IMR-90 (cell line): ENCODE data around the gene CYP19A1. TPM values are rescaled to one million over a fixed set of nuclear protein-coding genes. Genes with fewer than 3 reads are reported as not detected.
A peak's percentile ranks its signal among the peaks of the same experiment; 100 is the strongest.

Experiments
- ATAC-seq: fragments of 200-7000 bp; cut with Tn5 transposase; 2 replicates; pipeline ENCODE4 v1.9.1; 2020; ENCODE audit warnings: low read depth, mild to moderate bottlenecking, moderate library complexity
- BruUV-seq: library from RNA; stranded (reverse); fragments of 400-500 nt; replicated peaks from 2 replicates; lab custom pipeline; 2021; lab: Mats Ljungman, UMichigan
- CTCF ChIA-PET: fragments of 300-600 bp; formaldehyde crosslinking; extraction: SDS; loops from one replicate; lab custom pipeline; 2021; ENCODE audit warnings: antibody characterized with exemption; lab: Yijun Ruan, JAX
- POLR2A ChIA-PET: fragments of 300-600 bp; sonication (Branson Sonifier 250); formaldehyde crosslinking; loops from one replicate; lab custom pipeline; 2022; ENCODE audit warnings: antibody characterized with exemption; ENCODE audit not compliant: unreplicated experiment; lab: Charles Lee
- DNase-seq: peaks from one replicate; pipeline ENCODE4 v3.0.0; 2013
- H2AFZ ChIP-seq: replicated peaks from 2 replicates; pipeline ENCODE3; 2013; ENCODE audit warnings: low read length, mild to moderate bottlenecking; ENCODE audit not compliant: poor library complexity
- H2AK5ac ChIP-seq: 2 replicates; pipeline ENCODE4 v1.6.1; 2013; ENCODE audit warnings: low read depth, low read length, inconsistent platforms
- H2AK9ac ChIP-seq: replicated peaks from 2 replicates; pipeline ENCODE3; 2013; ENCODE audit warnings: mild to moderate bottlenecking, low read depth, low read length, moderate library complexity; ENCODE audit not compliant: poor library complexity
- H2BK120ac ChIP-seq: 2 replicates; pipeline ENCODE4 v1.6.1; 2013; ENCODE audit warnings: low read depth, low read length, inconsistent platforms
- H2BK15ac ChIP-seq: 3 replicates; pipeline ENCODE4 v1.6.1; 2013; ENCODE audit warnings: low read depth, low read length, inconsistent platforms
- H2BK20ac ChIP-seq: 2 replicates; pipeline ENCODE4 v1.6.1; 2013; ENCODE audit warnings: low read depth, mild to moderate bottlenecking, inconsistent platforms, low read length, moderate library complexity
- H2BK5ac ChIP-seq: 2 replicates; pipeline ENCODE4 v1.6.1; 2013; ENCODE audit warnings: mild to moderate bottlenecking, low read depth, low read length, inconsistent platforms; ENCODE audit not compliant: poor library complexity, severe bottlenecking
- H3K14ac ChIP-seq: replicated peaks from 2 replicates; pipeline ENCODE4 v1.6.1; 2013; ENCODE audit warnings: low read depth, low read length, inconsistent platforms
- H3K18ac ChIP-seq: 2 replicates; pipeline ENCODE4 v1.6.1; 2013; ENCODE audit warnings: low read depth, low read length, control low read depth
- H3K23ac ChIP-seq: 2 replicates; pipeline ENCODE4 v1.6.1; 2013; ENCODE audit warnings: low read depth, low read length, inconsistent platforms
- H3K27ac ChIP-seq: 2 replicates; pipeline ENCODE4 v1.5.1; 2013; ENCODE audit warnings: mild to moderate bottlenecking, control low read depth, low read length; ENCODE audit not compliant: insufficient read depth
- H3K27me3 ChIP-seq: 2 replicates; pipeline ENCODE4 v1.6.1; 2013; ENCODE audit warnings: low read length; ENCODE audit not compliant: control insufficient read depth, insufficient read depth
- H3K36me3 ChIP-seq: 2 replicates; pipeline ENCODE4 v1.6.1; 2013; ENCODE audit warnings: low read length, mixed read lengths; ENCODE audit not compliant: control insufficient read depth, insufficient read depth
- H3K4ac ChIP-seq: 2 replicates; pipeline ENCODE4 v1.6.1; 2013; ENCODE audit warnings: low read depth, low read length, inconsistent platforms
- H3K4me1 ChIP-seq: 2 replicates; pipeline ENCODE4 v1.6.1; 2013; ENCODE audit warnings: low read length, mixed read lengths; ENCODE audit not compliant: control insufficient read depth, insufficient read depth
- H3K4me2 ChIP-seq: 2 replicates; pipeline ENCODE4 v1.6.1; 2013; ENCODE audit warnings: low read depth, mild to moderate bottlenecking, control low read depth, low read length, moderate library complexity
- H3K4me3 ChIP-seq: 2 replicates; pipeline ENCODE4 v1.5.1; 2013; ENCODE audit warnings: low read depth, mild to moderate bottlenecking, control low read depth, low read length, moderate library complexity; ENCODE audit not compliant: insufficient read depth
- H3K56ac ChIP-seq: 2 replicates; pipeline ENCODE4 v1.6.1; 2013; ENCODE audit warnings: low read length, inconsistent platforms; ENCODE audit not compliant: insufficient read depth; ENCODE audit errors: extremely low read depth
- H3K79me1 ChIP-seq, 2 experiments: 2 replicates each; pipeline ENCODE4 v1.6.1; 2013; ENCODE audit warnings: low read length in 2 of 2, inconsistent platforms in 1 of 2, low read depth in 1 of 2
- H3K9ac ChIP-seq: 2 replicates; pipeline ENCODE4 v1.6.1; 2013; ENCODE audit warnings: low read depth, low read length, control low read depth
- H3K9me1 ChIP-seq: 2 replicates; pipeline ENCODE4 v1.6.1; 2013; ENCODE audit warnings: low read length, inconsistent platforms; ENCODE audit not compliant: insufficient read depth
- H3K9me3 ChIP-seq: 2 replicates; pipeline ENCODE4 v1.6.1; 2013; ENCODE audit warnings: low read length; ENCODE audit not compliant: control insufficient read depth, insufficient read depth
- H4K20me1 ChIP-seq: 2 replicates; pipeline ENCODE4 v1.6.1; 2013; ENCODE audit warnings: low read length, inconsistent platforms; ENCODE audit not compliant: insufficient read depth
- H4K5ac ChIP-seq: 2 replicates; pipeline ENCODE4 v1.6.1; 2013; ENCODE audit warnings: mild to moderate bottlenecking, low read depth, low read length, control low read depth
- H4K8ac ChIP-seq, 2 experiments: 2 replicates each; pipeline ENCODE4 v1.6.1; 2013; ENCODE audit warnings: low read depth in 2 of 2, low read length in 2 of 2, control low read depth in 1 of 2, inconsistent platforms in 1 of 2
- H4K91ac ChIP-seq: 2 replicates; pipeline ENCODE4 v1.6.1; 2013; ENCODE audit warnings: low read depth, low read length, inconsistent platforms; ENCODE audit not compliant: insufficient read depth
- CEBPB ChIP-seq: IDR thresholded peaks from 2 replicates; pipeline ENCODE4 v1.6.1; 2012; ENCODE audit warnings: low read depth, low read length, improper control_type of control experiment
- FOS ChIP-seq: fragments of 150-350 bp; IDR thresholded peaks from 2 replicates; pipeline ENCODE4 v1.6.1; 2016; ENCODE audit warnings: low read depth, low read length
- MAFK ChIP-seq: IDR thresholded peaks from 2 replicates; pipeline ENCODE4 v1.6.1; 2012; ENCODE audit warnings: low read depth, low read length, improper control_type of control experiment
- RAD21 ChIP-seq: IDR thresholded peaks from 2 replicates; pipeline ENCODE4 v1.6.1; 2012; ENCODE audit warnings: low read length, improper control_type of control experiment
- RCOR1 ChIP-seq: IDR thresholded peaks from 2 replicates; pipeline ENCODE4 v1.6.1; 2012; ENCODE audit warnings: mild to moderate bottlenecking, low read length, improper control_type of control experiment; ENCODE audit not compliant: insufficient replicate concordance
- WGBS, 2 experiments: methylation state at CpG; one replicate each; pipeline versions ENCODE4 v1.1.5 to v1.1.7; 2013; ENCODE audit warnings: missing lambda C conversion rate in 2 of 2; ENCODE audit not compliant: insufficient read length in 1 of 2; ENCODE audit errors: extremely low coverage in 2 of 2; 5-methylcytosine and 5-hydroxymethylcytosine counted together
- dilution Hi-C: fragments of 300-500 bp; cut with HindIII; formaldehyde crosslinking; loops from one replicate; pipeline ENCODE4 v1.14.3; 2018; ENCODE audit warnings: low sequenced_read_pairs; ENCODE audit not compliant: unreplicated experiment
- in situ Hi-C: fragments of 300-500 bp; cut with MboI; formaldehyde crosslinking; loops from 3 replicates; pipeline ENCODE4 v1.14.3; 2019; ENCODE audit warnings: low sequenced_read_pairs, inconsistent platforms, mixed read lengths
- intact Hi-C: fragments of 100-400 bp; cut with micrococcal nuclease; formaldehyde crosslinking; loops from 2 replicates; pipeline ENCODE4 v1.10.0; 2022
- polyA plus RNA-seq, 3 experiments: library from polyadenylated mRNA; depleted of rRNA; stranded (reverse); fragments of >200 nt; gene quantifications; 2 replicates each; pipeline ENCODE4 v1.2.3, GENCODE V29; 2012; ENCODE audit warnings: low replicate concordance in 1 of 3
- total RNA-seq: library from RNA; depleted of rRNA; stranded (reverse); fragments of >200 nt; gene quantifications from 2 replicates; pipeline ENCODE4 v1.2.3, GENCODE V29; 2012
- TF ChIP-seq, protein P1 (sequence below): fragments of 150-350 bp; IDR thresholded peaks from 2 replicates; pipeline ENCODE4 v1.6.1; 2017; ENCODE audit warnings: mild to moderate bottlenecking, antibody characterized with exemption, low read length, low read depth

The CYP19A1 gene
- total and polyA plus RNA-seq, 2 of the 4 experiments (the other 2 are of a cell fraction), result not detected

DNA sequence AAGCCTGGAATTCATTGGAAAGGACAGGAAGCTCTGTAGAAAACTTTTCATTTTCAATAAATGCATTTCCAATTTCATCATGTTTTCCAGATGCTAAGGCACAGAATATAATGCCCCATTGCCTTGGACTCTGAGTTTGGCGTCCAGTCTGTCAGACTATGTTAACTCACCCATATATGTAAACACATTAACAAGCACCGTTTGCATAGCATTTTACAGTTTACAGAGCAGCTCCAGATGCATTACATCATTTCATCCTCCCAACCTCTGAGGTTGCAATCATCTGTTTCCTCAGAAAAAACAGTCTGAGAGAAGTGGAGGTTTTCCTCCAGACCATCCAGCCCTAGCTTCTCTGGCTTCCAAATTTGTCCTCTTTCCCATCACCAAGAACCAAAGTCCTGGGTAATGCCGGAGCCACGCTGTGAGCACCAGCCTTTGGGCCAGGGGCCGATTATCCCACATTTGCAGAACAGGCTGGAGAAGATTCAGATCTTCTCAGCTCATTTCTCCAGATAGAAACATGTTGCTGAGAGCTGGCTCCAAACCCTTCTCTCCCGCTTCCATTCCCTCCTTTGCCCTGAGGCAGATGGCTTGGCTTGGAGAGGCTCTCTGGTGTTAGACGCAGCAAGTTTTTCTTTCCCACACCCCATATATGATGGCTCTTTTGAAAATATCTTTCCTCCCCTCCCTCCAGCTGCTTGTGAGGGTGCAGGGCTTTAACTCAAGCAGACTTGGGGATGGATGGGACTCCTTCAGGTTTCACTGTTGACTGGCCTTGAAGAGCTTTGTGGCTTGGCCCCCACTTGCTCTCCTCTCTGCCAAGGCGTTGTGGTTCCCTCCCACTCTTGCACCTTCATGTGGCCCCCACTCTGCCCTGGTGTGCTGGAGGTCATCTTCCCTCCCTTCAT is 26.0 kb downstream of the CYP19A1 start:
- ChIA-PET CTCF (interaction anchor here (0.7 to 1.5 kb wide), 2 partner anchors 11 to 524 kb away, joined by 3 to 4 read pairs; no protein-coding TSS in a partner anchor), POLR2A (no interaction called here)
- H3K27ac ChIP-seq, result peak overlapping the region; percentile 81; the same call in 1 of the 2 replicates
- peak overlapping the region; percentile 12; the same call in 1 of the 2 replicates for H3K4me2 ChIP-seq
- H4K91ac ChIP-seq, result peak overlapping the region; percentile 12; the same call in 1 of the 2 replicates
- no peak overlapping the region for H3K4me3 ChIP-seq
- H3K14ac ChIP-seq, result peak overlapping the region; percentile 14; the same call in 1 of the 2 replicates
- BruUV-seq, result no TSS peak
- no peak overlapping the region for H2AFZ ChIP-seq
- H3K18ac ChIP-seq, result peak overlapping the region; percentile 28; the same call in 1 of the 2 replicates
- DNase-seq (peak; percentile 71), ATAC-seq (peak; percentile 91)
- no peaks in the 10 kb centered on the region for H3K9me1 ChIP-seq
- H3K9ac ChIP-seq, result peak overlapping the region; percentile 29; the same call in 1 of the 2 replicates
- no peaks in the 10 kb centered on the region for H3K36me3 ChIP-seq
- no peak overlapping the region for H2BK5ac ChIP-seq
- H2BK120ac ChIP-seq, result peak overlapping the region; percentile 27; the same call in 1 of the 2 replicates
- H3K9me3 ChIP-seq, result no peaks in the 10 kb centered on the region
- H3K27me3 ChIP-seq, result peaks cover 7% of the 10 kb centered on the region
- H3K4me1 ChIP-seq, result peaks cover 16% of the 10 kb centered on the region; the same call in 1 of the 2 replicates
- H2BK15ac ChIP-seq, result 0 out of 3 replicates have a peak overlapping the region, but pooled peaks have one; percentile 12
- in situ Hi-C loops, result no loop called here
- peak overlapping the region; percentile 11; the same call in 1 of the 2 replicates for H4K5ac ChIP-seq
- H2AK5ac ChIP-seq, result no peak overlapping the region
- H3K4ac ChIP-seq, result peak overlapping the region; percentile 52; the same call in 1 of the 2 replicates
- H3K56ac ChIP-seq, result no peak overlapping the region
- dilution Hi-C loops, result no loop called here
- no peaks in the 10 kb centered on the region for H3K79me1 ChIP-seq
- H4K20me1 ChIP-seq, result no peaks in the 10 kb centered on the region
- no peak overlapping the region; a peak in 1 of 4 replicates for H4K8ac ChIP-seq
- WGBS, 2 experiments, result 8% methylated on average over 2 of the region's 8 CpGs; no CpG with 5 or more reads in 1 of the 2 experiments
- TF ChIP-seq RAD21, result no peak
- no peak for TF ChIP-seq MAFK
- TF ChIP-seq, protein P1, sequence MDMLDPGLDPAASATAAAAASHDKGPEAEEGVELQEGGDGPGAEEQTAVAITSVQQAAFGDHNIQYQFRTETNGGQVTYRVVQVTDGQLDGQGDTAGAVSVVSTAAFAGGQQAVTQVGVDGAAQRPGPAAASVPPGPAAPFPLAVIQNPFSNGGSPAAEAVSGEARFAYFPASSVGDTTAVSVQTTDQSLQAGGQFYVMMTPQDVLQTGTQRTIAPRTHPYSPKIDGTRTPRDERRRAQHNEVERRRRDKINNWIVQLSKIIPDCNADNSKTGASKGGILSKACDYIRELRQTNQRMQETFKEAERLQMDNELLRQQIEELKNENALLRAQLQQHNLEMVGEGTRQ, result no peak
- TF ChIP-seq FOS, result no peak
- TF ChIP-seq RCOR1, result no peak
- TF ChIP-seq CEBPB, result no peak
- H2BK20ac ChIP-seq, result peak overlapping the region; percentile 57
- no peak overlapping the region for H3K23ac ChIP-seq
- no peak overlapping the region for H2AK9ac ChIP-seq
- intact Hi-C loops, result no loop called here
